GM12892 (cell line): ENCODE measurements around the gene EPHB1.

Experiments
- POLR2A ChIP-seq: IDR thresholded peaks from 2 replicates; pipeline ENCODE4 v1.6.1; 2011; ENCODE audit warnings: low read depth, low read length, control low read depth
- POLR2AphosphoS5 ChIP-seq: IDR thresholded peaks from 2 replicates; pipeline ENCODE4 v1.6.1; 2011; ENCODE audit warnings: low read depth, low read length, control low read depth

- TF ChIP-seq POLR2A (no peak), POLR2AphosphoS5 (no peak)
Measured at GRCh38 chr3:135199137-135199536, 404.1 kb downstream of the EPHB1 start.
